Osteoblast (primary cell): Measurements from ENCODE around the gene EIF2S2. TPM values are rescaled to one million over a fixed set of nuclear protein-coding genes. Genes with fewer than 3 reads are reported as not detected.
"Not testable (repeated sequence)": the region's sequence is repeated elsewhere in the genome, so short reads cannot be mapped to it uniquely, and the experiment has no call there.

Experiments used
- DNase-seq: peaks from one replicate; pipeline ENCODE4 v3.0.0; 2011; ENCODE audit warnings: low spot score, mixed read lengths; ENCODE audit not compliant: insufficient read length; ENCODE audit errors: missing footprints
- H2AFZ ChIP-seq: 2 replicates; pipeline ENCODE4 v1.6.0; 2011; ENCODE audit warnings: mild to moderate bottlenecking, low read length
- H3K27ac ChIP-seq: 2 replicates; pipeline ENCODE4 v1.5.1; 2011; ENCODE audit warnings: mild to moderate bottlenecking, low read depth, low read length, moderate library complexity
- H3K27me3 ChIP-seq: 2 replicates; pipeline ENCODE4 v1.6.0; 2012; ENCODE audit warnings: mild to moderate bottlenecking, control low read depth, inconsistent platforms, low read length, moderate library complexity; ENCODE audit not compliant: insufficient read depth
- H3K36me3 ChIP-seq: 2 replicates; pipeline ENCODE4 v1.5.1; 2011; ENCODE audit warnings: mild to moderate bottlenecking, low read length, control low read depth, moderate library complexity; ENCODE audit not compliant: insufficient read depth
- H3K4me1 ChIP-seq: 2 replicates; pipeline ENCODE4 v1.5.1; 2011; ENCODE audit warnings: mild to moderate bottlenecking, low read length, control low read depth, moderate library complexity; ENCODE audit not compliant: insufficient read depth
- H3K4me2 ChIP-seq: 2 replicates; pipeline ENCODE4 v1.6.0; 2011; ENCODE audit warnings: mild to moderate bottlenecking, low read length; ENCODE audit not compliant: insufficient read depth
- H3K4me3 ChIP-seq: fragments of 200-600 bp; sonication (generic); 3 replicates; pipeline ENCODE4 v1.5.1; 2012; ENCODE audit warnings: mild to moderate bottlenecking, low read length, inconsistent platforms; ENCODE audit not compliant: insufficient read depth
- H3K79me2 ChIP-seq: 2 replicates; pipeline ENCODE4 v1.6.0; 2012; ENCODE audit warnings: mild to moderate bottlenecking, low read length, control low read depth, inconsistent platforms; ENCODE audit not compliant: insufficient read depth
- H3K9me3 ChIP-seq: 2 replicates; pipeline ENCODE4 v1.5.1; 2011; ENCODE audit warnings: low read depth, low read length, control low read depth
- H4K20me1 ChIP-seq: 2 replicates; pipeline ENCODE4 v1.6.0; 2012; ENCODE audit warnings: mild to moderate bottlenecking, low read length, control low read depth; ENCODE audit not compliant: insufficient read depth
- total RNA-seq: library from RNA; depleted of rRNA; stranded (reverse); fragments of >200 nt; gene quantifications from 2 replicates; pipeline ENCODE4 v1.2.3, GENCODE V29; 2012
- TF ChIP-seq, protein P1 (sequence below): IDR thresholded peaks from 2 replicates; pipeline ENCODE4 v1.5.1; 2011; ENCODE audit warnings: mild to moderate bottlenecking, low read depth, low read length, moderate library complexity; ENCODE audit errors: extremely low read depth

The EIF2S2 gene, protein sequence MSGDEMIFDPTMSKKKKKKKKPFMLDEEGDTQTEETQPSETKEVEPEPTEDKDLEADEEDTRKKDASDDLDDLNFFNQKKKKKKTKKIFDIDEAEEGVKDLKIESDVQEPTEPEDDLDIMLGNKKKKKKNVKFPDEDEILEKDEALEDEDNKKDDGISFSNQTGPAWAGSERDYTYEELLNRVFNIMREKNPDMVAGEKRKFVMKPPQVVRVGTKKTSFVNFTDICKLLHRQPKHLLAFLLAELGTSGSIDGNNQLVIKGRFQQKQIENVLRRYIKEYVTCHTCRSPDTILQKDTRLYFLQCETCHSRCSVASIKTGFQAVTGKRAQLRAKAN
- total RNA-seq = 139 and 148 TPM in 2 replicates

DNA sequence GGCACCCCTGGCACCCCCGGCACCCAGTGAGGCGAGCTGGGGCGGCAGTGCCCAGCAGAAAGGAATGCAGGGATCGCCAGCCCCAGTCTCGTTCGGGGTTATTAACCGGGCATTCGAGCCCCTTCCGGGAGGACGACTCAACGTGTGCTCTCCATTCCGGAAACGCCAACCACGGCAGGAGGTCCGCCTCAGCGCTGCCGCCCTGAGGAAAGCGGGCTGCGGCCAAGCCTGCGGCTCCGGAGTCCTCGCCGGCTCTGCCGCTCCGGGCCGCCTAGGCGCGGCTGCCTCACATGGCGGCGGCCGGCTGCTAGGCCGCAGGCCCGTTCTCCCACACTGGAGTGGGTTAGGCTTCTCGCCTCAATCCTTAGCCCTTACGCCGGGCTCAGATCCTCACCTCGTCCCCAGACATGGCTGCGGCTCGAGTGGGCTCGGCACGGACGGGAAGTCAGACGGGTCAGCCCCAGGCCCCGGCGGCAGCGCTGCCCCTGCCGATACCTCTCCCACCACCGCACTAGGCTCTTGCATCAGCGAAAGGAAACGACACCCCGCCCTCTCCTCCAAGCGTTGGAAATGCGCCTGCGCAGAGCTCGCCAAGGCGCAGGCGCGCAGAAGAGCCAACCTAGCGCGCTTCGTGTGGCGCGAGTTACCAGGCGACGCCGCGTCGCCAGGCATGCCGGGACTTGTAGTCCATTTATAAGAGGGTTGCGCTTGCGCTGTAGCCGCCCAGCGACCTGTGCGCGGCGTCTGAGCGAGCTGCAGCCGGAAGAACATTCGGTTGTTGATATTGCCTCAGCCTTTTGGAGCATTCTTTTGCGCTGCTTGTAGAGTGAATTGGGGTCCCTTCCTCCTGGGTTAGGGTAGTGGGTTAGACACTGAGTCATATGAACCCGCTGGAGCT lies at the start of gene EIF2S2:
TSS of gene EIF2S2 (minus strand) at position 542 of the 898 bp plus-strand sequence. CDS start at position 409, 133 bp downstream.
- Histone ChIP-seq H3K27ac (peak within 1 kb of the TSS; percentile 98), H3K4me3 (peak within 1 kb of the TSS; percentile 98), H3K36me3 (peaks cover 28% of the 10 kb centered on the region), H3K9me3 (no peaks in the 10 kb centered on the region), H3K79me2 (peaks cover 50% of the 10 kb centered on the region), H3K4me2 (peak within 1 kb of the TSS; percentile 100), H4K20me1 (peaks cover 47% of the 10 kb centered on the region), H2AFZ (peak within 1 kb of the TSS; percentile 98), H3K27me3 (peaks cover 3% of the 10 kb centered on the region), H3K4me1 (peaks cover 27% of the 10 kb centered on the region)
- TF ChIP-seq, protein P1, sequence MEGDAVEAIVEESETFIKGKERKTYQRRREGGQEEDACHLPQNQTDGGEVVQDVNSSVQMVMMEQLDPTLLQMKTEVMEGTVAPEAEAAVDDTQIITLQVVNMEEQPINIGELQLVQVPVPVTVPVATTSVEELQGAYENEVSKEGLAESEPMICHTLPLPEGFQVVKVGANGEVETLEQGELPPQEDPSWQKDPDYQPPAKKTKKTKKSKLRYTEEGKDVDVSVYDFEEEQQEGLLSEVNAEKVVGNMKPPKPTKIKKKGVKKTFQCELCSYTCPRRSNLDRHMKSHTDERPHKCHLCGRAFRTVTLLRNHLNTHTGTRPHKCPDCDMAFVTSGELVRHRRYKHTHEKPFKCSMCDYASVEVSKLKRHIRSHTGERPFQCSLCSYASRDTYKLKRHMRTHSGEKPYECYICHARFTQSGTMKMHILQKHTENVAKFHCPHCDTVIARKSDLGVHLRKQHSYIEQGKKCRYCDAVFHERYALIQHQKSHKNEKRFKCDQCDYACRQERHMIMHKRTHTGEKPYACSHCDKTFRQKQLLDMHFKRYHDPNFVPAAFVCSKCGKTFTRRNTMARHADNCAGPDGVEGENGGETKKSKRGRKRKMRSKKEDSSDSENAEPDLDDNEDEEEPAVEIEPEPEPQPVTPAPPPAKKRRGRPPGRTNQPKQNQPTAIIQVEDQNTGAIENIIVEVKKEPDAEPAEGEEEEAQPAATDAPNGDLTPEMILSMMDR = no peak
- DNase-seq = peak; percentile 98

DNA sequence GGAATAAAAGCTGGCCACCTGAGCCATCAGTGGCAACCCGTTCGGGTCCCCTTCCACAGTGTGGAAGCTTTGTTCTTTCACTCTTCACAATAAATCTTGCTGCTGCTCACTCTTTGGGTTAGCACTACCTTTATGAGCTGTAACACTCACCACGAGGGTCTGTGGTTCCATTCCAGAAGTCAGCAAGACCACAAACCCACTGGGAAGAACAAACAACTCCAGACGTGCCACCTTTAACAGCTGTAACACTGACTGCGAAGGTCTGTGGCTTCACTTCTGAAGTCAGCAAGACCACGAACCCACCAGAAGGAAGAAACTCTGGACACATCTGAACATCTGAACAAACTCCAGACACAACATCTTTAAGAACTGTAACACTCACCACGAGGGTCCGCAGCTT lies 45.7 kb upstream of the EIF2S2 start:
- not testable (repeated sequence) for H2AFZ ChIP-seq, H3K4me3 ChIP-seq, H3K36me3 ChIP-seq, H3K79me2 ChIP-seq, H3K4me1 ChIP-seq, DNase-seq, H3K4me2 ChIP-seq, H3K27me3 ChIP-seq, H4K20me1 ChIP-seq, H3K27ac ChIP-seq, H3K9me3 ChIP-seq

DNA sequence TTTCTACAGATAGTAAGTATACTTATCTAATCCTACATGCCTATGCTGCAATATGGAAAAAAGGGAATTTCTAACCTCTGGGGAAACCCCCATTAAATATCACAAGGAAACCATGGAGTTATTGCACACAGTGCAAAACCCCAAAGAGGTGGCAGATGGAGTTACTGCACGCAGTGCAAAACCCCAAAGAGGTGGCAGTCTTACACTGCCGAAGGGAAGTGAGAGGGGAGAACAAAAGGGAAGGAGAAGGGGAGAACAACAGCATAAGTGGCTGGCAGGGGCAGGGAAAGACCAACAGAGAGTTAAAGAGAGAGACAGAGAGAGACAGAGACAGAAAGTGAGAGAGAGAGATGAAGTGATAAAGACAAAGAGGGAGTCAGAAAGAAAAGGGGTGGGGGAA lies 43.8 kb upstream of the EIF2S2 start:
- no peaks in the 10 kb centered on the region for H4K20me1 ChIP-seq
- no peaks in the 10 kb centered on the region for H3K9me3 ChIP-seq
- peaks cover 7% of the 10 kb centered on the region for H3K27me3 ChIP-seq
- no peaks in the 10 kb centered on the region for H3K4me1 ChIP-seq
- no peaks in the 10 kb centered on the region for H3K36me3 ChIP-seq
- no peaks in the 10 kb centered on the region for H3K79me2 ChIP-seq
- H3K4me3 ChIP-seq = no peak overlapping the region
- TF ChIP-seq, protein P1 = no peak
- no peak overlapping the region for H2AFZ ChIP-seq
- H3K27ac ChIP-seq = no peak overlapping the region
- no peak overlapping the region for H3K4me2 ChIP-seq
- no peak for DNase-seq

DNA sequence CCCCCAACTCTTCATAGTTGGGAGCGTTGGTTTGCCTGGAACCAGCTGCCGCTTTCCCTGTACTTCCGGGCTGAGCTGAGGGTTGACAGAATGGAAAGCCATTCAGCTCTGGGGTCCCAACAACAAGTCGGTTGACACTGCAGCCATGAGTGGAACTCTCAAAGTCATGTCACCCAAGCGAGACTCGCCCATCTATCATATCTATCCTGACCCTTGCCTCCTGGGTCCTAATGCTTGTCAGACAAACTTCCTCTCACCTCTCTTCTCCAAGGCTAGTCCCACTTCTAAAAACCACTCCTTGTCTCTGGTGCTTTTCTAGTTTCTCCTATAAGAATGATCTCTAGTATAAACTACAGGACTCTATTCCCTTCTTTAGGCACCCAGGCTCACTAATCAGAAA lies 41.1 kb upstream of the EIF2S2 start:
- not testable (repeated sequence) for H3K9me3 ChIP-seq, H3K27me3 ChIP-seq

DNA sequence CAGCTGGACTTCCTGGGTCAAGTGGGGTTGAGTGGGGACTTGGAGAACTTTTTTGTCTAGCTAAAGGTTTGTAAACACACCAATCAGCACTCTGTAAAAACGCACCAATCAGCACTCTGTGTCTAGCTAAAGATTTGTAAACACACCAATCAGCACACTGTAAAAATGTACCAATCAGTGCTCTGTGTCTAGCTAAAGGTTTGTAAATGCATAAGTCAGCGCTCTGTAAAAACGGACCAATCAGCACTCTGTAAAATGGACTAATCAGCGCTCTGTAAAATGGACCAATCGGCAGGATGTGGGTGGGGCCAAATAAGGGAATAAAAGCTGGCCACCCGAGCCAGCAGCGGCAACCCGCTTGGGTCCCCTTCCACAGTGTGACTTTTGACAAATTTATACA lies 40.0 kb upstream of the EIF2S2 start:
- not testable (repeated sequence) for H2AFZ ChIP-seq, H4K20me1 ChIP-seq, H3K4me2 ChIP-seq, H3K27ac ChIP-seq, H3K79me2 ChIP-seq, H3K9me3 ChIP-seq, H3K4me1 ChIP-seq, H3K36me3 ChIP-seq, H3K27me3 ChIP-seq, DNase-seq, H3K4me3 ChIP-seq

More for the DNA sequence above, 41.1 kb upstream of the EIF2S2 start:
- H3K36me3 ChIP-seq, H2AFZ ChIP-seq, H3K4me1 ChIP-seq, H3K4me3 ChIP-seq, H3K4me2 ChIP-seq, H4K20me1 ChIP-seq, H3K79me2 ChIP-seq, DNase-seq, H3K27ac ChIP-seq: not testable (repeated sequence)
